ENCODE results near the gene GRIP1. TPM values are rescaled to one million over a fixed set of nuclear protein-coding genes. Genes with fewer than 3 reads are reported as not detected.

Gene GRIP1
- total and polyA plus RNA-seq, 10 of the 15 experiments (the other 5 are each of a cell fraction or from before 2014, with no cell fraction given) = 0.05 to 0.85 (median 0.50) TPM; not detected in 7

DNA sequence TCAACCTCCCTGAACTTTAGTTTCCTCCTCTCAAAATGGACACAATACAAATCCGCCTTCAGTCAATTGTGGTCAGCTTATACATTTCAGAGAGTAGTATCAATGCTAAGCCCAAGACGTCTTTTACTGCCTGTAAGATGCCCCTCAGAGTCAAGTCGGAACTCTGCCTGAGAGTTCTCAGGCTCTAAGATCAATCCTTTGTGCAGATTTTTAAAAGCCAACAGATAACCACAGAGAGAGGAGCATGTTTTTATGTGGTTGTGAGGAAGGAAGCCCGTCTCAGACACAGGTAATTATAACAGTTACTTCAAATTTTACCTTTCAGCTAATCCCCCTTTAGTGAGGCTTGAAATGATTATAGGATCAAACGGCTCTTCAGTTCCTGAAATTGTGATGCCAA lies 285.0 kb downstream of the GRIP1 start:
- no peaks in the 10 kb centered on the region for H3K36me3 ChIP-seq (ENCODE audit: control insufficient read depth in 2 of 2, insufficient read depth in 2 of 2, low read length in 1 of 2)
- ChIA-PET CTCF (interaction anchor here (1.2 to 2.2 kb wide), 2 partner anchors 11 to 124 kb away, joined by 3 to 6 read pairs; no protein-coding TSS in a partner anchor), SMC1A (ENCODE audit: uncharacterized antibody, unreplicated experiment) (interaction anchor here (1.8 to 1.9 kb wide), 2 partner anchors 10 to 19 kb away, joined by 4 to 5 read pairs; no protein-coding TSS in a partner anchor), POLR2A (no interaction called here), RAD21 (ENCODE audit: unreplicated experiment) (interaction anchor here (0.6 kb wide), 1 partner anchor 893 kb away, joined by 3 read pairs; no protein-coding TSS in a partner anchor)
- in situ Hi-C loops (cut with MboI) (no loop called here), intact Hi-C loops (cut with micrococcal nuclease; ENCODE audit: unreplicated experiment) (no loop called here)
- no peak overlapping the region for H3K9ac ChIP-seq (ENCODE audit: control insufficient read depth, insufficient read depth, low read length)
- no peaks in the 10 kb centered on the region for H3K79me2 ChIP-seq (ENCODE audit: control insufficient read depth, insufficient read depth, low read length)
- ATAC-seq = no peak
- H3K9me3 ChIP-seq (replicated peaks; ENCODE audit: control insufficient read depth, insufficient read depth, low read length) = no peaks in the 10 kb centered on the region
- H3K4me2 ChIP-seq (ENCODE audit: control insufficient read depth, insufficient read depth) = no peak overlapping the region
- H4K20me1 ChIP-seq (ENCODE audit: control insufficient read depth, insufficient read depth) = no peaks in the 10 kb centered on the region
- FAIRE-seq = no peak
- no peaks in the 10 kb centered on the region; a peak in 1 of 4 replicates for H3K27me3 ChIP-seq (replicated peaks in 1 of 2; ENCODE audit: control insufficient read depth in 2 of 2, insufficient read depth in 2 of 2, low read length in 1 of 2)
- no peak overlapping the region for H2AFZ ChIP-seq (ENCODE audit: control insufficient read depth, low read depth, low read length)
- DNase-seq (ENCODE audit: low read depth, low spot score) = no peak
- TF ChIP-seq CBFB (IDR thresholded peaks at IDR 0.05; ENCODE audit: low read depth) (no peak), ATF7 (IDR thresholded peaks at IDR 0.05; ENCODE audit: low read depth) (no peak), IRF4 (IDR thresholded peaks at IDR 0.05; ENCODE audit: low read depth, low read length) (no peak), GABPA (IDR thresholded peaks at IDR 0.05; ENCODE audit: low read depth) (no peak), HDGF (IDR thresholded peaks at IDR 0.05) (no peak), TCF3 (IDR thresholded peaks at IDR 0.05; ENCODE audit: borderline replicate concordance, insufficient read depth, low read depth, low read length) (no peak), JUNB (IDR thresholded peaks at IDR 0.05) (no peak), TBL1XR1 (IDR thresholded peaks at IDR 0.05; ENCODE audit: low read depth, low read length) (no peak), ZBTB40 (IDR thresholded peaks at IDR 0.05; ENCODE audit: borderline replicate concordance) (no peak), STAT1 (conservative IDR thresholded peaks at IDR 0.05) (no peak), TARDBP (IDR thresholded peaks at IDR 0.05; ENCODE audit: borderline replicate concordance) (no peak), USF2 (IDR thresholded peaks at IDR 0.05; ENCODE audit: borderline replicate concordance, low read depth, low read length) (no peak), HCFC1 (IDR thresholded peaks at IDR 0.05; ENCODE audit: low read length) (no peak), BCL3 (IDR thresholded peaks at IDR 0.05; ENCODE audit: borderline replicate concordance, insufficient read depth, low read depth, low read length, poor library complexity, severe bottlenecking) (no peak), BMI1 (IDR thresholded peaks at IDR 0.05; ENCODE audit: borderline replicate concordance) (no peak), RAD51 (IDR thresholded peaks at IDR 0.05) (no peak)
- TF ChIP-seq, protein P1, sequence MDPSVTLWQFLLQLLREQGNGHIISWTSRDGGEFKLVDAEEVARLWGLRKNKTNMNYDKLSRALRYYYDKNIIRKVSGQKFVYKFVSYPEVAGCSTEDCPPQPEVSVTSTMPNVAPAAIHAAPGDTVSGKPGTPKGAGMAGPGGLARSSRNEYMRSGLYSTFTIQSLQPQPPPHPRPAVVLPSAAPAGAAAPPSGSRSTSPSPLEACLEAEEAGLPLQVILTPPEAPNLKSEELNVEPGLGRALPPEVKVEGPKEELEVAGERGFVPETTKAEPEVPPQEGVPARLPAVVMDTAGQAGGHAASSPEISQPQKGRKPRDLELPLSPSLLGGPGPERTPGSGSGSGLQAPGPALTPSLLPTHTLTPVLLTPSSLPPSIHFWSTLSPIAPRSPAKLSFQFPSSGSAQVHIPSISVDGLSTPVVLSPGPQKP (IDR thresholded peaks at IDR 0.05; ENCODE audit: low read depth, low read length) = no peak
- H3K4me1 ChIP-seq (ENCODE audit: control insufficient read depth, insufficient read depth, low read length) = no peaks in the 10 kb centered on the region
- no TSS peak for BruUV-seq (replicated peaks)
- no peak overlapping the region for H3K4me3 ChIP-seq
- 25% methylated on average over 5 of the region's 5 CpGs for WGBS (ENCODE audit: insufficient coverage, insufficient replicate concordance, low lambda C conversion rate, missing lambda C conversion rate)
- H3K27ac ChIP-seq (ENCODE audit: control insufficient read depth, insufficient read depth) = no peak overlapping the region

All from GM12878 (cell line).